ENCODE results near the gene LRMDA. TPM values are rescaled to one million over a fixed set of nuclear protein-coding genes. Genes with fewer than 3 reads are reported as not detected.

Gene LRMDA
- total and polyA plus RNA-seq, 10 of the 15 experiments (the other 5 are each of a cell fraction or from before 2014, with no cell fraction given): 0.07 to 0.54 (median 0.29) TPM; not detected in 4

- Histone ChIP-seq H3K27me3 (replicated peaks in 1 of 2; ENCODE audit: control insufficient read depth in 2 of 2, insufficient read depth in 2 of 2, low read length in 1 of 2) (no peaks in the 10 kb centered on the region; a peak in 1 of 4 replicates), H3K9me3 (replicated peaks; ENCODE audit: control insufficient read depth, insufficient read depth, low read length) (no peaks in the 10 kb centered on the region), H4K20me1 (ENCODE audit: control insufficient read depth, insufficient read depth) (no peaks in the 10 kb centered on the region), H3K4me1 (ENCODE audit: control insufficient read depth, insufficient read depth, low read length) (no peaks in the 10 kb centered on the region), H3K36me3 (ENCODE audit: control insufficient read depth in 2 of 2, insufficient read depth in 2 of 2, low read length in 1 of 2) (no peaks in the 10 kb centered on the region), H3K4me2 (ENCODE audit: control insufficient read depth, insufficient read depth) (no peak overlapping the region), H3K4me3 (no peak overlapping the region), H3K9ac (ENCODE audit: control insufficient read depth, insufficient read depth, low read length) (no peak overlapping the region), H2AFZ (ENCODE audit: control insufficient read depth, low read depth, low read length) (no peak overlapping the region), H3K79me2 (ENCODE audit: control insufficient read depth, insufficient read depth, low read length) (no peaks in the 10 kb centered on the region), H3K27ac (ENCODE audit: control insufficient read depth, insufficient read depth) (no peak overlapping the region)
- ChIA-PET CTCF (no interaction called here), RAD21 (ENCODE audit: unreplicated experiment) (no interaction called here), SMC1A (ENCODE audit: uncharacterized antibody, unreplicated experiment) (no interaction called here), POLR2A (no interaction called here)
- ATAC-seq: no peak
- no TSS peak for BruUV-seq (replicated peaks)
- intact Hi-C loops (cut with micrococcal nuclease; ENCODE audit: unreplicated experiment): no loop called here
- DNase-seq (ENCODE audit: low read depth, low spot score): no peak
- no peak for TF ChIP-seq REST (IDR thresholded peaks at IDR 0.05; ENCODE audit: low read depth, low read length)
- TF ChIP-seq NR2F1 (conservative IDR thresholded peaks at IDR 0.05): no peak
- no peak for TF ChIP-seq ZZZ3 (IDR thresholded peaks at IDR 0.05; ENCODE audit: control insufficient read depth, insufficient read length, low read depth)
- TF ChIP-seq BCLAF1 (IDR thresholded peaks at IDR 0.05): no peak
- no peak for TF ChIP-seq CHD2 (IDR thresholded peaks at IDR 0.05; ENCODE audit: borderline replicate concordance, low read depth, low read length)
- TF ChIP-seq EZH2 (IDR thresholded peaks at IDR 0.05; ENCODE audit: borderline replicate concordance, control insufficient read depth, low read depth, low read length): no peak
- in situ Hi-C loops (cut with MboI): no loop called here
- WGBS (ENCODE audit: insufficient coverage, insufficient replicate concordance, low lambda C conversion rate, missing lambda C conversion rate): 46% methylated on average over 3 of the region's 3 CpGs
- no peak for FAIRE-seq
Measured at GRCh38 chr10:76080991-76081390, 649.6 kb downstream of the LRMDA start.

Data from GM12878 (cell line).